Mesenchymal stem cell (in vitro differentiated cells and primary cell): ENCODE measurements around the gene SLC36A3.

Experiments
- DNase-seq: peaks from one replicate; pipeline ENCODE4 v3.0.0-alpha.2; 2013
- H2AFZ ChIP-seq: one replicate; pipeline ENCODE4 v1.6.1; 2013; ENCODE audit warnings: low read depth, mild to moderate bottlenecking, control low read depth, inconsistent platforms, low read length, moderate library complexity
- H2AK5ac ChIP-seq: 2 replicates; pipeline ENCODE4 v1.6.1; 2013; ENCODE audit warnings: low read length, moderate library complexity, mild to moderate bottlenecking, inconsistent platforms; ENCODE audit not compliant: severe bottlenecking
- H2BK120ac ChIP-seq: one replicate; pipeline ENCODE4 v1.6.1; 2013; ENCODE audit warnings: low read depth, mild to moderate bottlenecking, inconsistent platforms, low read length, moderate library complexity
- H2BK12ac ChIP-seq, 2 experiments: one replicate each; pipeline ENCODE4 v1.6.1; 2013; ENCODE audit warnings: inconsistent platforms in 2 of 2, low read length in 2 of 2, mild to moderate bottlenecking in 2 of 2, moderate library complexity in 2 of 2, control low read depth in 1 of 2
- H2BK15ac ChIP-seq: one replicate; pipeline ENCODE4 v1.6.1; 2013; ENCODE audit warnings: mild to moderate bottlenecking, low read depth, inconsistent platforms; ENCODE audit not compliant: poor library complexity, severe bottlenecking
- H2BK5ac ChIP-seq: 2 replicates; pipeline ENCODE4 v1.6.1; 2013; ENCODE audit warnings: low read depth, mild to moderate bottlenecking, low read length, control low read depth, inconsistent platforms; ENCODE audit not compliant: poor library complexity, severe bottlenecking
- H3K14ac ChIP-seq, 2 experiments: one replicate each; pipeline ENCODE4 v1.6.1; 2013; ENCODE audit warnings: inconsistent platforms in 2 of 2, low read length in 2 of 2, control low read depth in 1 of 2, mild to moderate bottlenecking in 1 of 2, moderate library complexity in 1 of 2
- H3K18ac ChIP-seq, 2 experiments: one replicate each; pipeline ENCODE4 v1.6.1; 2013; ENCODE audit warnings: inconsistent platforms in 2 of 2, low read length in 2 of 2, control low read depth in 1 of 2, low read depth in 1 of 2, mild to moderate bottlenecking in 1 of 2
- H3K23ac ChIP-seq, 2 experiments: one replicate each; pipeline ENCODE4 v1.6.1; 2013; ENCODE audit warnings: inconsistent platforms in 2 of 2, low read length in 2 of 2, mild to moderate bottlenecking in 2 of 2, moderate library complexity in 2 of 2, control low read depth in 1 of 2
- H3K27ac ChIP-seq: 2 replicates; pipeline ENCODE4 v1.5.1; 2013; ENCODE audit warnings: mild to moderate bottlenecking, moderate library complexity, low read length, control low read depth, inconsistent platforms; ENCODE audit not compliant: poor library complexity, severe bottlenecking
- H3K27me3 ChIP-seq, 2 experiments: 2 replicates each; pipeline versions ENCODE4 v1.6.1 to v1.7.0; 2013; ENCODE audit warnings: low read length in 2 of 2, mild to moderate bottlenecking in 2 of 2, moderate library complexity in 2 of 2, control low read depth in 1 of 2, inconsistent platforms in 1 of 2; ENCODE audit not compliant: control insufficient read depth in 1 of 2, insufficient read depth in 1 of 2
- H3K36me3 ChIP-seq, 2 experiments: 2 replicates each; pipeline versions ENCODE4 v1.6.1 to v1.7.0; 2013; ENCODE audit warnings: low read length in 2 of 2, control low read depth in 1 of 2, inconsistent platforms in 1 of 2, low read depth in 1 of 2, mild to moderate bottlenecking in 1 of 2; ENCODE audit not compliant: insufficient read depth in 2 of 2, control insufficient read depth in 1 of 2
- H3K4ac ChIP-seq, 2 experiments: one replicate each; pipeline ENCODE4 v1.6.1; 2013; ENCODE audit warnings: inconsistent platforms in 2 of 2, low read length in 2 of 2, mild to moderate bottlenecking in 2 of 2, moderate library complexity in 2 of 2, control low read depth in 1 of 2, low read depth in 1 of 2
- H3K4me1 ChIP-seq: 2 replicates; pipeline ENCODE4 v1.6.1; 2013; ENCODE audit warnings: low read depth, low read length, control low read depth; ENCODE audit not compliant: control insufficient read depth, insufficient read depth
- H3K4me2 ChIP-seq: 2 replicates; pipeline ENCODE4 v1.6.1; 2013; ENCODE audit warnings: low read length, mild to moderate bottlenecking, inconsistent platforms; ENCODE audit not compliant: poor library complexity, severe bottlenecking
- H3K4me3 ChIP-seq, 2 experiments: 2 replicates each; pipeline versions ENCODE4 v1.5.1 to v1.7.0; 2013; ENCODE audit warnings: low read length in 2 of 2, mild to moderate bottlenecking in 2 of 2, control low read depth in 1 of 2, low read depth in 1 of 2; ENCODE audit not compliant: insufficient read depth in 1 of 2
- H3K79me1 ChIP-seq: replicated peaks from 2 replicates; pipeline ENCODE4 v1.6.1; 2013; ENCODE audit warnings: mild to moderate bottlenecking, control low read depth, low read length, inconsistent platforms; ENCODE audit not compliant: poor library complexity, severe bottlenecking
- H3K9ac ChIP-seq: 2 replicates; pipeline ENCODE4 v1.7.0; 2013; ENCODE audit warnings: mild to moderate bottlenecking, low read length, moderate library complexity
- H3K9me3 ChIP-seq: 2 replicates; pipeline ENCODE4 v1.7.0; 2013; ENCODE audit warnings: mild to moderate bottlenecking, low read length; ENCODE audit not compliant: control insufficient read depth
- H4K8ac ChIP-seq: one replicate; pipeline ENCODE4 v1.6.1; 2013; ENCODE audit warnings: inconsistent platforms, mild to moderate bottlenecking, low read length, moderate library complexity
- H4K91ac ChIP-seq: one replicate; pipeline ENCODE4 v1.6.1; 2013; ENCODE audit warnings: mild to moderate bottlenecking, low read length, inconsistent platforms
- WGBS: methylation state at CpG from one replicate; pipeline ENCODE4 v1.1.7; 2013; ENCODE audit warnings: mixed read lengths; 5-methylcytosine and 5-hydroxymethylcytosine counted together

The SLC36A3 gene

GRCh38 chr5:151283120-151283825 is 20.3 kb downstream of the SLC36A3 start:
- no peaks in the 10 kb centered on the region for H3K9me3 ChIP-seq
- H4K91ac ChIP-seq = no peak overlapping the region
- H3K4me3 ChIP-seq = no peak overlapping the region
- no peak overlapping the region for H3K27ac ChIP-seq
- no peaks in the 10 kb centered on the region for H3K4me1 ChIP-seq
- no peak overlapping the region for H3K4ac ChIP-seq
- no peak overlapping the region for H3K18ac ChIP-seq
- no peaks in the 10 kb centered on the region for H3K36me3 ChIP-seq
- no peak overlapping the region for H2BK15ac ChIP-seq
- no peak overlapping the region for H2BK12ac ChIP-seq
- H2AK5ac ChIP-seq = no peak overlapping the region
- no peaks in the 10 kb centered on the region for H3K79me1 ChIP-seq
- H3K23ac ChIP-seq = no peak overlapping the region
- H3K4me2 ChIP-seq = no peak overlapping the region
- peaks cover 4 to 10% of the 10 kb centered on the region in 2 experiments for H3K27me3 ChIP-seq
- WGBS = 72% methylated on average over 4 of the region's 4 CpGs
- H3K9ac ChIP-seq = no peak overlapping the region
- no peak overlapping the region for H4K8ac ChIP-seq
- H2BK120ac ChIP-seq = no peak overlapping the region
- no peak overlapping the region for H2BK5ac ChIP-seq
- H2AFZ ChIP-seq = no peak overlapping the region
- no peak overlapping the region for H3K14ac ChIP-seq
- no peak for DNase-seq

- H3K4ac ChIP-seq = no peak overlapping the region
- no peaks in the 10 kb centered on the region for H3K79me1 ChIP-seq
These were observed 22.4 kb downstream of the SLC36A3 start for GRCh38 chr5:151281001-151281639.

GRCh38 chr5:151280443-151280842 is 23.1 kb downstream of the SLC36A3 start:
- Histone ChIP-seq H3K4me2 (no peak overlapping the region), H3K4me1 (no peaks in the 10 kb centered on the region), H2AFZ (no peak overlapping the region), H2BK120ac (no peak overlapping the region), H3K4me3 (no peak overlapping the region), H2BK12ac (no peak overlapping the region), H3K9me3 (no peaks in the 10 kb centered on the region), H4K8ac (no peak overlapping the region), H3K18ac (no peak overlapping the region), H3K27me3 (peaks cover 4 to 5% of the 10 kb centered on the region in 2 experiments), H3K36me3 (no peaks in the 10 kb centered on the region), H3K14ac (no peak overlapping the region), H4K91ac (no peak overlapping the region), H3K23ac (no peak overlapping the region), H3K79me1 (no peaks in the 10 kb centered on the region), H3K4ac (no peak overlapping the region), H2BK5ac (no peak overlapping the region), H2AK5ac (no peak overlapping the region), H2BK15ac (no peak overlapping the region), H3K9ac (no peak overlapping the region), H3K27ac (no peak overlapping the region)
- WGBS = 83% methylated on average over 2 of the region's 2 CpGs
- no peak for DNase-seq

More at GRCh38 chr5:151281001-151281639, 22.4 kb downstream of the SLC36A3 start:
- Histone ChIP-seq H2AK5ac (no peak overlapping the region), H3K14ac (no peak overlapping the region), H4K91ac (no peak overlapping the region), H3K4me1 (no peaks in the 10 kb centered on the region), H4K8ac (no peak overlapping the region), H3K27me3 (peaks cover 4 to 6% of the 10 kb centered on the region in 2 experiments), H2BK120ac (no peak overlapping the region), H2BK15ac (no peak overlapping the region), H3K27ac (no peak overlapping the region), H3K23ac (no peak overlapping the region), H3K18ac (no peak overlapping the region), H3K4me2 (no peak overlapping the region), H3K36me3 (no peaks in the 10 kb centered on the region), H3K9me3 (no peaks in the 10 kb centered on the region), H2BK12ac (no peak overlapping the region), H3K4me3 (no peak overlapping the region), H2AFZ (no peak overlapping the region), H2BK5ac (no peak overlapping the region), H3K9ac (no peak overlapping the region)
- DNase-seq = no peak
- WGBS = 91% methylated on average over 13 of the region's 13 CpGs

- Histone ChIP-seq H3K4me2 (no peak overlapping the region), H3K27ac (no peak overlapping the region), H4K91ac (no peak overlapping the region), H3K4me3 (no peak overlapping the region), H3K9me3 (no peaks in the 10 kb centered on the region), H3K79me1 (no peaks in the 10 kb centered on the region), H2AK5ac (no peak overlapping the region), H2AFZ (no peak overlapping the region), H3K14ac (no peak overlapping the region), H3K23ac (no peak overlapping the region), H3K4me1 (no peaks in the 10 kb centered on the region), H3K18ac (no peak overlapping the region), H3K4ac (no peak overlapping the region), H2BK5ac (no peak overlapping the region), H2BK15ac (no peak overlapping the region), H4K8ac (no peak overlapping the region), H2BK120ac (no peak overlapping the region), H3K27me3 (peaks cover 0 to 3% of the 10 kb centered on the region in 2 experiments), H3K36me3 (no peaks in the 10 kb centered on the region), H3K9ac (no peak overlapping the region), H2BK12ac (no peak overlapping the region)
- WGBS = 75% methylated on average over 5 of the region's 5 CpGs
- DNase-seq = no peak
These were observed 24.7 kb downstream of the SLC36A3 start for GRCh38 chr5:151278845-151279244.
